Stimulated activated CD4-positive, alpha-beta T cell treated with anti-CD3 and anti-CD28 coated beads, Interleukin-2, amount 100 ng/mL, for 4 hours (primary cell): ENCODE data around the gene CCL18.
"Not testable (repeated sequence)": the region's sequence is repeated elsewhere in the genome, so short reads cannot be mapped to it uniquely, and the experiment has no call there.

Experiments used
- DNase-seq: peaks from one replicate; pipeline ENCODE4 v3.0.0-alpha.2; 2020; ENCODE audit warnings: low read depth

CCL18 gene

GRCh38 chr17:36063786-36064541 is at the start of gene CCL18:
TSS of gene CCL18 (plus strand) at chr17:36064272. CDS start at chr17:36064343, 71 bp downstream.
- DNase-seq: no peak

- DNase-seq: no peak
Observed at GRCh38 chr17:36014946-36015345, 49.1 kb upstream of the CCL18 start.

GRCh38 chr17:36015895-36016294 is 48.2 kb upstream of the CCL18 start:
- not testable (repeated sequence) for DNase-seq

- DNase-seq: no peak
Observed at GRCh38 chr17:36016555-36016954, 47.5 kb upstream of the CCL18 start.

GRCh38 chr17:36017799-36018198 is 46.3 kb upstream of the CCL18 start, which contains the start of gene CCL23:
TSS of gene CCL23 (minus strand) at chr17:36017972. CDS start at chr17:36017897, 75 bp downstream.
- DNase-seq: no peak

- no peak for DNase-seq
Observed at GRCh38 chr17:36019423-36019822, 44.6 kb upstream of the CCL18 start.

GRCh38 chr17:36024106-36024869 is 39.8 kb upstream of the CCL18 start:
- DNase-seq: no peak

- DNase-seq: no peak
Observed at GRCh38 chr17:36027761-36028160, 36.3 kb upstream of the CCL18 start.

GRCh38 chr17:36030956-36031355 is 33.1 kb upstream of the CCL18 start:
- DNase-seq: no peak

GRCh38 chr17:36034127-36034526 is 29.9 kb upstream of the CCL18 start:
- no peak for DNase-seq

GRCh38 chr17:36036235-36036634 is 27.8 kb upstream of the CCL18 start:
- no peak for DNase-seq

GRCh38 chr17:36048066-36048465 is 16.0 kb upstream of the CCL18 start:
- no peak for DNase-seq

- DNase-seq: no peak
Observed at GRCh38 chr17:36049643-36050042, 14.4 kb upstream of the CCL18 start.

- no peak for DNase-seq
Observed at GRCh38 chr17:36055171-36055570, 8.9 kb upstream of the CCL18 start.

- no peak for DNase-seq
Observed at GRCh38 chr17:36055921-36056520, 8.1 kb upstream of the CCL18 start.

- DNase-seq: no peak
Observed at GRCh38 chr17:36057911-36058310, 6.2 kb upstream of the CCL18 start.

- no peak for DNase-seq
Observed at GRCh38 chr17:36059406-36059805, 4.7 kb upstream of the CCL18 start.

GRCh38 chr17:36060816-36061215 is 3.3 kb upstream of the CCL18 start:
- DNase-seq: no peak

GRCh38 chr17:36066365-36066985 is 2.4 kb downstream of the CCL18 start:
- DNase-seq: no peak

- DNase-seq: no peak
Observed at GRCh38 chr17:36068524-36068923, 4.5 kb downstream of the CCL18 start.

- no peak for DNase-seq
Observed at GRCh38 chr17:36069136-36069535, 5.1 kb downstream of the CCL18 start.

- DNase-seq: no peak
Observed at GRCh38 chr17:36070427-36070826, 6.4 kb downstream of the CCL18 start.
